Mesendoderm (in vitro differentiated cells): ENCODE results near the gene RCSD1.

Source experiments
- DNase-seq: peaks from one replicate; pipeline ENCODE4 v3.0.0; 2013
- H2AK5ac ChIP-seq: 2 replicates; pipeline ENCODE4 v1.6.1; 2013; ENCODE audit warnings: low read length, inconsistent platforms
- H2BK120ac ChIP-seq: 2 replicates; pipeline ENCODE4 v1.6.1; 2013; ENCODE audit warnings: low read depth, mild to moderate bottlenecking, low read length, moderate library complexity, mixed read lengths
- H2BK15ac ChIP-seq: replicated peaks from 2 replicates; pipeline ENCODE4 v1.6.1; 2013; ENCODE audit warnings: low read depth, mild to moderate bottlenecking, moderate library complexity
- H2BK5ac ChIP-seq: 2 replicates; pipeline ENCODE4 v1.6.1; 2013; ENCODE audit warnings: low read length, inconsistent platforms
- H3K18ac ChIP-seq: 2 replicates; pipeline ENCODE4 v1.6.1; 2013; ENCODE audit warnings: mild to moderate bottlenecking, low read length, mixed read lengths
- H3K23ac ChIP-seq: one replicate; pipeline ENCODE4 v1.6.1; 2013; ENCODE audit warnings: low read length
- H3K27ac ChIP-seq: 2 replicates; pipeline ENCODE4 v1.5.1; 2013; ENCODE audit warnings: low read depth, mild to moderate bottlenecking, inconsistent platforms, low read length, moderate library complexity
- H3K27me3 ChIP-seq: 2 replicates; pipeline ENCODE4 v1.6.1; 2013; ENCODE audit warnings: low read length, control low read depth, mild to moderate bottlenecking, inconsistent platforms; ENCODE audit not compliant: insufficient read depth, poor library complexity
- H3K36me3 ChIP-seq: 2 replicates; pipeline ENCODE4 v1.6.1; 2013; ENCODE audit warnings: low read length, inconsistent platforms; ENCODE audit not compliant: control insufficient read depth, insufficient read depth
- H3K4ac ChIP-seq: one replicate; pipeline ENCODE4 v1.6.1; 2013; ENCODE audit warnings: low read depth, mild to moderate bottlenecking, low read length, moderate library complexity
- H3K4me1 ChIP-seq: 2 replicates; pipeline ENCODE4 v1.6.1; 2013; ENCODE audit warnings: low read depth, low read length, inconsistent platforms; ENCODE audit not compliant: control insufficient read depth
- H3K4me2 ChIP-seq: 2 replicates; pipeline ENCODE4 v1.6.1; 2013; ENCODE audit warnings: low read length
- H3K4me3 ChIP-seq: 2 replicates; pipeline ENCODE4 v1.5.1; 2013; ENCODE audit warnings: mild to moderate bottlenecking, low read length
- H3K56ac ChIP-seq: one replicate; pipeline ENCODE4 v1.6.1; 2013; ENCODE audit warnings: low read length
- H3K79me1 ChIP-seq: 2 replicates; pipeline ENCODE4 v1.6.1; 2013; ENCODE audit warnings: low read length, inconsistent platforms
- H3K79me2 ChIP-seq: 2 replicates; pipeline ENCODE4 v1.6.1; 2013; ENCODE audit warnings: mild to moderate bottlenecking, low read length; ENCODE audit not compliant: control insufficient read depth, insufficient read depth
- H3K9ac ChIP-seq: 2 replicates; pipeline ENCODE4 v1.6.1; 2013; ENCODE audit warnings: low read length, inconsistent platforms
- H4K5ac ChIP-seq: one replicate; pipeline ENCODE4 v1.6.1; 2013; ENCODE audit warnings: low read length
- H4K8ac ChIP-seq: one replicate; pipeline ENCODE4 v1.6.1; 2013; ENCODE audit warnings: low read depth, mild to moderate bottlenecking, control low read depth, low read length, moderate library complexity
- WGBS: extraction: QIAGEN DNeasy Blood & Tissue Kit; methylation state at CpG from one replicate; pipeline ENCODE4 v1.1.7; 2013; ENCODE audit warnings: low lambda C conversion rate, missing lambda C conversion rate; ENCODE audit not compliant: insufficient coverage; ENCODE audit errors: extremely low coverage; 5-methylcytosine and 5-hydroxymethylcytosine counted together

RCSD1 gene

GRCh38 chr1:167748906-167749305 is 118.9 kb downstream of the RCSD1 start:
- Histone ChIP-seq H3K18ac (no peak overlapping the region), H3K79me2 (peaks cover 56% of the 10 kb centered on the region), H3K27ac (no peak overlapping the region), H2BK15ac (no peak overlapping the region), H2BK5ac (no peak overlapping the region), H2BK120ac (no peak overlapping the region), H3K27me3 (no peaks in the 10 kb centered on the region), H3K56ac (no peak overlapping the region), H3K4ac (no peak overlapping the region), H4K5ac (no peak overlapping the region), H3K36me3 (no peaks in the 10 kb centered on the region), H4K8ac (no peak overlapping the region), H3K9ac (no peak overlapping the region), H3K4me2 (no peak overlapping the region), H3K79me1 (peaks cover 21% of the 10 kb centered on the region), H2AK5ac (no peak overlapping the region), H3K23ac (no peak overlapping the region), H3K4me1 (no peaks in the 10 kb centered on the region), H3K4me3 (no peak overlapping the region)
- no peak for DNase-seq

- H3K4me3 ChIP-seq: no peak overlapping the region
- H3K79me2 ChIP-seq: peaks cover 59% of the 10 kb centered on the region
- H3K4me2 ChIP-seq: no peak overlapping the region
- H3K56ac ChIP-seq: no peak overlapping the region
- H2BK5ac ChIP-seq: no peak overlapping the region
- H2BK15ac ChIP-seq: no peak overlapping the region
- no peak overlapping the region for H3K27ac ChIP-seq
- peaks cover 23% of the 10 kb centered on the region for H3K79me1 ChIP-seq
- no peaks in the 10 kb centered on the region for H3K36me3 ChIP-seq
- H2AK5ac ChIP-seq: no peak overlapping the region
- WGBS: no CpG with 5 or more reads among the region's 2 CpGs
- H3K9ac ChIP-seq: no peak overlapping the region
- no peaks in the 10 kb centered on the region for H3K27me3 ChIP-seq
- H4K5ac ChIP-seq: no peak overlapping the region
- no peak overlapping the region for H3K4ac ChIP-seq
- H2BK120ac ChIP-seq: no peak overlapping the region
- H3K18ac ChIP-seq: no peak overlapping the region
- H4K8ac ChIP-seq: no peak overlapping the region
- DNase-seq: no peak
- peaks cover 4% of the 10 kb centered on the region for H3K4me1 ChIP-seq
- H3K23ac ChIP-seq: no peak overlapping the region
These were observed 119.7 kb downstream of the RCSD1 start for GRCh38 chr1:167749741-167750140.

DNA sequence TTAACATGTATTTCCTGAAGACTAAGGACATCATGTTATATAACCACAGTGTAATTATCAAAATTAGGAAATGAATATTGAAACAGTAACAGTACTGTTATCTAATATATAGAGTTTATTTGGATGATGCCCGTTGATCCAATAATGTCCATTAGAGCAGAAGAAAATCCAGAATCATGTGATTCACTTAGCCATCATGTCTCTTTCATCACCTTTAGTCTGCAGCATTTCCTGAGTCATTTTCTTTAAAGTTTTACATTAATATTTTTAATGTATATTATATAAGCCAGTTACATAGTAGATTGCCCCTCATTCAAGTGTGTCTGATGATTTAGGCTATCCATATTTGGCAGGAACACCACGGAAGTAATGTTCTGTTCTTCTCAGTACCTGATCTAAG is 120.6 kb downstream of the RCSD1 start:
- H3K23ac ChIP-seq: no peak overlapping the region
- H3K4me3 ChIP-seq: no peak overlapping the region

DNA sequence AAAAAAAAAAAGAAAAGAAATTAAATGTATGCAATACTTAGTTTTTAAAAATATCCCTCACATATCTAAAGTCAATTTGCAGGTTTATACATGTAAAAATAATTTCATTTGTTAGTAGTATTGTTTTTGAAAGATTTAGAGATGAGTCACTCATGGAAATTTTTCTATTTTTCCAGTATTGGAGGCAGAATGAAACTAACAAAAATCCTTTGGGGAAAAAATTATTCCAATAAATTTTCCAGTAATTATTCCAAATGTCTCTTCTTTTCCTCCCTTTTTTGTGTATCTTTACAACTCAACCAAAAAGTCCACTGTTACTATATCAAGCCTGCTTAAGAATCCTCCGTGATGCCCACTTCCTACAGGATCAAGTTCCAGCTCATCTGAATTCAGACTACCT is 121.6 kb downstream of the RCSD1 start:
- Histone ChIP-seq H3K18ac (no peak overlapping the region), H4K5ac (no peak overlapping the region), H3K79me1 (peaks cover 18% of the 10 kb centered on the region), H3K27ac (no peak overlapping the region), H2BK120ac (no peak overlapping the region), H3K4me2 (no peak overlapping the region), H3K56ac (no peak overlapping the region), H3K4me1 (peaks cover 6% of the 10 kb centered on the region), H2AK5ac (no peak overlapping the region), H3K23ac (no peak overlapping the region), H3K79me2 (peaks cover 50% of the 10 kb centered on the region), H2BK5ac (no peak overlapping the region), H2BK15ac (no peak overlapping the region), H3K4me3 (no peak overlapping the region), H3K4ac (no peak overlapping the region), H3K9ac (no peak overlapping the region), H4K8ac (no peak overlapping the region), H3K27me3 (no peaks in the 10 kb centered on the region), H3K36me3 (no peaks in the 10 kb centered on the region)
- no CpG with 5 or more reads among the region's 1 CpG for WGBS
- no peak for DNase-seq

More for the DNA sequence above, 120.6 kb downstream of the RCSD1 start:
- Histone ChIP-seq H2AK5ac (no peak overlapping the region), H3K79me2 (peaks cover 55% of the 10 kb centered on the region), H3K4ac (no peak overlapping the region), H3K27ac (no peak overlapping the region), H4K5ac (no peak overlapping the region), H2BK5ac (no peak overlapping the region), H3K56ac (no peak overlapping the region), H2BK15ac (no peak overlapping the region), H3K79me1 (peaks cover 23% of the 10 kb centered on the region), H3K27me3 (no peaks in the 10 kb centered on the region), H3K9ac (no peak overlapping the region), H3K4me2 (no peak overlapping the region), H3K18ac (no peak overlapping the region), H3K4me1 (peaks cover 6% of the 10 kb centered on the region), H3K36me3 (no peaks in the 10 kb centered on the region), H2BK120ac (no peak overlapping the region), H4K8ac (no peak overlapping the region)
- no CpG with 5 or more reads among the region's 2 CpGs for WGBS
- no peak for DNase-seq

GRCh38 chr1:167752219-167752985 is 122.4 kb downstream of the RCSD1 start:
- no peak overlapping the region for H2BK15ac ChIP-seq
- H3K79me2 ChIP-seq: peaks cover 50% of the 10 kb centered on the region
- no peak overlapping the region for H2AK5ac ChIP-seq
- peaks cover 6% of the 10 kb centered on the region for H3K4me1 ChIP-seq
- H3K18ac ChIP-seq: no peak overlapping the region
- H2BK120ac ChIP-seq: no peak overlapping the region
- H3K23ac ChIP-seq: no peak overlapping the region
- no peak overlapping the region for H2BK5ac ChIP-seq
- no peak for DNase-seq
- H3K56ac ChIP-seq: no peak overlapping the region
- no peak overlapping the region for H3K4me2 ChIP-seq
- no peak overlapping the region for H3K27ac ChIP-seq
- H4K8ac ChIP-seq: no peak overlapping the region
- no peaks in the 10 kb centered on the region for H3K27me3 ChIP-seq
- no peak overlapping the region for H3K4ac ChIP-seq
- peaks cover 17% of the 10 kb centered on the region for H3K79me1 ChIP-seq
- H4K5ac ChIP-seq: no peak overlapping the region
- no peak overlapping the region for H3K4me3 ChIP-seq
- no peak overlapping the region for H3K9ac ChIP-seq
- H3K36me3 ChIP-seq: no peaks in the 10 kb centered on the region

DNA sequence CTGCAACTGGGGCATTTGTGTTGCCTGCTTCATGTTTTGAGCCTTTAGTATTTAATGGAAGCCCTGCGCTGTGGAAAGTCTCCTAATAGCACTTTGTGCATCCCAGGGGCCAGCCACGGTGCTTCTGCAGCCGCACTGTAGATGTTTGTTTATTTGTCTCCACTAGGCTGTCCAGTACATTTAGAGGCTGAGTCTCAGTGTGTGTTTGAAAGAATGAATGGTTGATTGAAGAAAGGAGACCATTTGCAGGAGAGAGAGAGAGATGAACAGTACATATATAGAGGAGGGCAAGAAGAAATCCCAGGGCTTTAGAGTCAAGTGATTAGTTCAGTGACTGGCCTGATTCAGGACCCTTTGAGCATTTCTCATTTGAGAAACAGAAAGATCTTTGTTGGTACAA is 125.6 kb downstream of the RCSD1 start:
- Histone ChIP-seq H2BK120ac (no peak overlapping the region), H3K36me3 (no peaks in the 10 kb centered on the region), H3K9ac (no peak overlapping the region), H2BK15ac (no peak overlapping the region), H2BK5ac (no peak overlapping the region), H4K8ac (no peak overlapping the region), H3K23ac (no peak overlapping the region), H3K4me2 (no peak overlapping the region), H3K18ac (no peak overlapping the region), H3K27me3 (no peaks in the 10 kb centered on the region), H4K5ac (no peak overlapping the region), H3K27ac (no peak overlapping the region), H3K4me3 (no peak overlapping the region), H2AK5ac (no peak overlapping the region), H3K4me1 (peaks cover 15% of the 10 kb centered on the region), H3K79me1 (peaks cover 25% of the 10 kb centered on the region), H3K4ac (no peak overlapping the region), H3K56ac (no peak overlapping the region), H3K79me2 (peaks cover 56% of the 10 kb centered on the region)
- no CpG with 5 or more reads among the region's 3 CpGs for WGBS
- no peak for DNase-seq
